B cell (primary cell): Measurements from ENCODE around the gene HUS1.

Experiments used
- CTCF ChIP-seq: fragments of 200-600 bp; IDR thresholded peaks from one replicate; pipeline ENCODE4 v1.8.0; 2022; ENCODE audit warnings: antibody characterized with exemption, mild to moderate bottlenecking
- EZH2 ChIP-seq: IDR thresholded peaks from 2 replicates; pipeline ENCODE4 v1.6.1; 2012; ENCODE audit warnings: borderline replicate concordance, low read depth, mild to moderate bottlenecking, moderate library complexity, low read length; ENCODE audit not compliant: insufficient read depth, poor library complexity, severe bottlenecking

GRCh38 chr7:47965456-47965855 is 14.0 kb downstream of the HUS1 start:
- TF ChIP-seq CTCF (no peak), EZH2 (no peak)
